SK-N-SH (cell line): ENCODE results near the gene COL23A1. TPM values are rescaled to one million over a fixed set of nuclear protein-coding genes. Genes with fewer than 3 reads are reported as not detected.

Experiments
- CTCF ChIA-PET: fragments of 300-600, 350-600 bp; formaldehyde crosslinking; extraction: SDS; loops from one replicate; lab custom pipeline; 2021; lab: Yijun Ruan, JAX
- POLR2A ChIA-PET: fragments of 350-600 bp; sonication (Branson Sonifier 250); formaldehyde crosslinking; extraction: SDS; loops from one replicate; lab custom pipeline; 2020; ENCODE audit warnings: antibody characterized with exemption, inconsistent platforms; lab: Yijun Ruan, JAX
- DNase-seq: peaks from one replicate; pipeline ENCODE4 v3.0.0; 2012
- H2AFZ ChIP-seq: fragments of 200-600 bp; sonication (generic); 2 replicates; pipeline ENCODE4 v1.8.1; 2016; ENCODE audit warnings: antibody characterized with exemption, mild to moderate bottlenecking, low read depth
- H3F3A ChIP-seq: fragments of 200-600 bp; sonication (generic); replicated peaks from 2 replicates; pipeline ENCODE3; 2016; ENCODE audit warnings: antibody characterized with exemption, mild to moderate bottlenecking; ENCODE audit not compliant: insufficient read depth
- H3K27ac ChIP-seq, 2 experiments: fragments of 200-500 bp in 1 of 2; fragments of 200-600 bp in 1 of 2; sonication (Bioruptor generic) in 1 of 2; sonication (generic), shearing (Covaris generic) in 1 of 2; 2 replicates each; pipeline versions ENCODE4 v1.5.1 to v1.6.1; 2014 to 2016; ENCODE audit warnings: low read depth in 2 of 2, inconsistent platforms in 1 of 2, low read length in 1 of 2, mild to moderate bottlenecking in 1 of 2, mixed read lengths in 1 of 2
- H3K27me3 ChIP-seq: fragments of 200-600 bp; sonication (generic), shearing (Covaris generic); 2 replicates; pipeline ENCODE4 v1.6.1; 2016; ENCODE audit warnings: mixed run types; ENCODE audit not compliant: insufficient read depth
- H3K36me3 ChIP-seq, 2 experiments: fragments of 200-500 bp in 1 of 2; fragments of 200-600 bp in 1 of 2; sonication (Bioruptor generic) in 1 of 2; sonication (generic) in 1 of 2; replicated peaks in 1 of 2; 2 replicates each; pipeline versions ENCODE3 to v1.5.1; 2014 to 2016; ENCODE audit warnings: low read length in 1 of 2, mild to moderate bottlenecking in 1 of 2; ENCODE audit not compliant: insufficient read depth in 2 of 2, control insufficient read depth in 1 of 2
- H3K4me1 ChIP-seq, 2 experiments: fragments of 200-500 bp in 1 of 2; fragments of 200-600 bp in 1 of 2; sonication (Bioruptor generic) in 1 of 2; sonication (generic), shearing (Covaris generic) in 1 of 2; 2 replicates each; pipeline versions ENCODE4 v1.5.1 to v1.6.1; 2014 to 2016; ENCODE audit warnings: low read depth in 1 of 2, low read length in 1 of 2, mixed run types in 1 of 2; ENCODE audit not compliant: insufficient read depth in 2 of 2, control insufficient read depth in 1 of 2
- H3K4me2 ChIP-seq: fragments of 200-600 bp; sonication (generic), shearing (Covaris generic); 2 replicates; pipeline ENCODE4 v1.6.1; 2017; ENCODE audit warnings: mixed run types
- H3K4me3 ChIP-seq, 2 experiments: fragments of 200-500 bp in 1 of 2; fragments of 200-600 bp in 1 of 2; sonication (Bioruptor generic) in 1 of 2; sonication (generic), shearing (Covaris generic) in 1 of 2; 2 replicates each; pipeline versions ENCODE4 v1.5.1 to v1.8.1; 2014 to 2016; ENCODE audit warnings: low read depth in 2 of 2, inconsistent platforms in 1 of 2, low read length in 1 of 2, mild to moderate bottlenecking in 1 of 2, mixed read lengths in 1 of 2, moderate library complexity in 1 of 2
- H3K79me2 ChIP-seq: fragments of 200-600 bp; sonication (generic); 2 replicates; pipeline ENCODE4 v1.8.1; 2017; ENCODE audit warnings: mild to moderate bottlenecking; ENCODE audit not compliant: insufficient read depth
- H3K9ac ChIP-seq: fragments of 200-600 bp; sonication (generic); 2 replicates; pipeline ENCODE4 v1.6.1; 2017; ENCODE audit warnings: mixed run types
- H3K9me2 ChIP-seq: fragments of 200-600 bp; sonication (generic); 2 replicates; pipeline ENCODE4 v1.6.1; 2017; ENCODE audit warnings: mixed run types
- H3K9me3 ChIP-seq: fragments of 200-600 bp; sonication (generic); 2 replicates; pipeline ENCODE4 v1.6.1; 2017; ENCODE audit warnings: mixed run types, mild to moderate bottlenecking, moderate library complexity
- H4K20me1 ChIP-seq: fragments of 200-600 bp; sonication (generic); 2 replicates; pipeline ENCODE4 v1.6.1; 2017; ENCODE audit warnings: mild to moderate bottlenecking, mixed run types; ENCODE audit not compliant: insufficient read depth
- CHD2 ChIP-seq: fragments of 150-350 bp; IDR thresholded peaks from 2 replicates; pipeline ENCODE4 v1.6.1; 2018; ENCODE audit warnings: low read length; ENCODE audit not compliant: partially characterized antibody
- CTCF ChIP-seq: fragments of 200-600 bp; sonication (generic); IDR thresholded peaks from 2 replicates; pipeline ENCODE4 v1.6.1; 2017; ENCODE audit warnings: antibody characterized with exemption, mild to moderate bottlenecking, moderate library complexity
- EP300 ChIP-seq, 2 experiments: IDR thresholded peaks; 2 replicates each; pipeline versions ENCODE4 v1.4.0 to v1.6.1; 2012; ENCODE audit warnings: borderline replicate concordance in 1 of 2, low read depth in 1 of 2, low read length in 1 of 2
- FOXJ3 ChIP-seq: sonication (generic); formaldehyde crosslinking; IDR thresholded peaks from 2 replicates; pipeline ENCODE4 v1.5.1; 2020; ENCODE audit warnings: mild to moderate bottlenecking, missing genetic modification reagents
- FOXM1 ChIP-seq: IDR thresholded peaks from 2 replicates; pipeline ENCODE4 v1.4.0; 2012; ENCODE audit warnings: low read depth, mild to moderate bottlenecking
- GATA2 ChIP-seq: sonication (generic); formaldehyde crosslinking; IDR thresholded peaks from 2 replicates; pipeline ENCODE4 v1.5.0; 2020; ENCODE audit warnings: mild to moderate bottlenecking, missing genetic modification reagents
- JUND ChIP-seq: IDR thresholded peaks from 2 replicates; pipeline ENCODE4 v1.4.0; 2012
- MAX ChIP-seq: IDR thresholded peaks from 2 replicates; pipeline ENCODE4 v1.4.0; 2012; ENCODE audit warnings: low read depth
- NRF1 ChIP-seq: IDR thresholded peaks from 2 replicates; pipeline ENCODE4 v1.6.1; 2012; ENCODE audit warnings: low read depth, mild to moderate bottlenecking, low read length
- PBX3 ChIP-seq: IDR thresholded peaks from 2 replicates; pipeline ENCODE4; 2012
- RCOR1 ChIP-seq: fragments of 150-350 bp; IDR thresholded peaks from 2 replicates; pipeline ENCODE4 v1.6.1; 2017; ENCODE audit warnings: antibody characterized with exemption, low read length
- RFX5 ChIP-seq: IDR thresholded peaks from 2 replicates; pipeline ENCODE4 v1.6.1; 2012; ENCODE audit warnings: mild to moderate bottlenecking, improper control_type of control experiment, low read length
- USF1 ChIP-seq: IDR thresholded peaks from 2 replicates; pipeline ENCODE4 v1.4.0; 2012; ENCODE audit warnings: low read depth, borderline replicate concordance
- WGBS: methylation state at CpG from one replicate; pipeline ENCODE4 v1.1.6; 2017; ENCODE audit warnings: low lambda C conversion rate; 5-methylcytosine and 5-hydroxymethylcytosine counted together
- polyA plus RNA-seq, 3 experiments: library from polyadenylated mRNA; depleted of rRNA; stranded (reverse); fragments of >200 nt; gene quantifications; 2 replicates each; pipeline ENCODE4 v1.2.3, GENCODE V29; 2012

COL23A1 gene
- polyA plus RNA-seq, 1 of the 3 experiments (the other 2 are of a cell fraction): 0.10 TPM

GRCh38 chr5:178470760-178471025, 119.5 kb downstream of the COL23A1 start:
- no peak overlapping the region for H2AFZ ChIP-seq
- POLR2A ChIA-PET: no interaction called here

GRCh38 chr5:178469975-178470759, 120.0 kb downstream of the COL23A1 start:
- Histone ChIP-seq H3K79me2 (no peaks in the 10 kb centered on the region), H3K4me1 (peaks cover 0 to 57% of the 10 kb centered on the region in 2 experiments; a peak in 1 of 4 replicates), H2AFZ (no peak overlapping the region), H4K20me1 (no peaks in the 10 kb centered on the region), H3K36me3 (no peaks in the 10 kb centered on the region), H3K4me2 (no peak overlapping the region), H3K9ac (no peak overlapping the region), H3F3A (no peaks in the 10 kb centered on the region), H3K27ac (peak overlapping the region in 1 of 2 experiments; percentile 91; a peak in 2 of 4 replicates), H3K4me3 (no peak overlapping the region), H3K9me3 (no peaks in the 10 kb centered on the region), H3K27me3 (no peaks in the 10 kb centered on the region), H3K9me2 (no peaks in the 10 kb centered on the region)
- ChIA-PET POLR2A (no interaction called here), CTCF (interaction anchor here (0.8 to 2.1 kb wide), 9 partner anchors 9 to 191 kb away, joined by 3 to 23 read pairs (median 5); partner anchors contain the start of gene COL23A1)
- DNase-seq: peak; percentile 65
- 31% methylated on average over 17 of the region's 18 CpGs for WGBS
- no peak for TF ChIP-seq CTCF
- TF ChIP-seq GATA2 (CRISPR knock-in tag): peak; percentile 3; the same call in 1 of the 2 replicates
- TF ChIP-seq PBX3: no peak
- no peak for TF ChIP-seq JUND
- TF ChIP-seq FOXJ3: no peak
- peak in 1 of 2 experiments; percentile 30; a peak in 1 of 4 replicates for TF ChIP-seq EP300 (IDR thresholded peaks at IDR 0.05; ENCODE audit: borderline replicate concordance in 1 of 2, low read depth in 1 of 2, low read length in 1 of 2)
- peak; percentile 42 for TF ChIP-seq CHD2
- peak; percentile 71 for TF ChIP-seq RCOR1
- TF ChIP-seq MAX: no peak
- no peak for TF ChIP-seq USF1
- TF ChIP-seq RFX5: no peak

More at GRCh38 chr5:178470760-178471025, 119.5 kb downstream of the COL23A1 start:
- H3K27ac ChIP-seq: peak overlapping the region in 1 of 2 experiments; percentile 91; a peak in 2 of 4 replicates
- CTCF ChIA-PET: interaction anchor here (1.6 to 2.1 kb wide), 3 partner anchors 10 to 186 kb away, joined by 5 to 23 read pairs (median 5); no protein-coding TSS in a partner anchor
- H3K36me3 ChIP-seq: no peaks in the 10 kb centered on the region
- H3K27me3 ChIP-seq: no peaks in the 10 kb centered on the region
- no peak for DNase-seq
- H3K4me3 ChIP-seq: no peak overlapping the region
- no peak for TF ChIP-seq FOXM1
- no peak for TF ChIP-seq NRF1
- TF ChIP-seq PBX3: no peak
- no peak for TF ChIP-seq CTCF
- no peak overlapping the region for H3K9ac ChIP-seq
- H3K4me1 ChIP-seq: peaks cover 0 to 52% of the 10 kb centered on the region in 2 experiments; a peak in 1 of 4 replicates
- H3K4me2 ChIP-seq: no peak overlapping the region
- WGBS: 38% methylated on average over 3 of the region's 6 CpGs
- H3K79me2 ChIP-seq: no peaks in the 10 kb centered on the region
- no peaks in the 10 kb centered on the region for H3F3A ChIP-seq
- no peaks in the 10 kb centered on the region for H3K9me3 ChIP-seq
- H4K20me1 ChIP-seq: no peaks in the 10 kb centered on the region
- H3K9me2 ChIP-seq: no peaks in the 10 kb centered on the region
